K562 (cell line): Measurements from ENCODE around the gene CCDC9. TPM values are rescaled to one million over a fixed set of nuclear protein-coding genes. Genes with fewer than 3 reads are reported as not detected.

Experiments
- CHAMP1 ChIP-seq: fragments of 450-650 bp; IDR thresholded peaks from 2 replicates; pipeline ENCODE4 v1.6.1; 2016; ENCODE audit warnings: mild to moderate bottlenecking
- ELF2 ChIP-seq: fragments of 250-450 bp; sonication (Bioruptor Pico); IDR thresholded peaks from 2 replicates; pipeline ENCODE4 v1.5.0; 2021; ENCODE audit warnings: mild to moderate bottlenecking
- ETS1 ChIP-seq: conservative IDR thresholded peaks from 2 replicates; pipeline ENCODE4 v1.6.1; 2011; ENCODE audit warnings: low read depth, mild to moderate bottlenecking, low read length; ENCODE audit not compliant: control insufficient read depth
- FOS ChIP-seq: IDR thresholded peaks from 3 replicates; pipeline ENCODE4 v1.6.1; 2011; ENCODE audit not compliant: insufficient read length; ENCODE audit errors: extremely low read depth
- FOXM1 ChIP-seq, 2 experiments: fragments of 450-650 bp in 1 of 2; sonication (generic) in 1 of 2; formaldehyde crosslinking in 1 of 2; IDR thresholded peaks; 2 replicates each; pipeline versions ENCODE4 v1.6.1 to v1.9.0; 2017 to 2022; ENCODE audit warnings: low read depth in 2 of 2, mild to moderate bottlenecking in 2 of 2, missing genetic modification reagents in 1 of 2, moderate library complexity in 1 of 2
- NFE2L1 ChIP-seq: fragments of 450-650 bp; IDR thresholded peaks from 2 replicates; pipeline ENCODE4 v1.6.1; 2016; ENCODE audit warnings: missing genetic modification characterization, low read depth, mild to moderate bottlenecking, missing compliant biosample characterization, moderate library complexity, borderline replicate concordance
- NR3C1 ChIP-seq: sonication (generic); formaldehyde crosslinking; IDR thresholded peaks from 2 replicates; pipeline ENCODE4 v1.8.1; 2022; ENCODE audit warnings: missing genetic modification reagents
- RFX7 ChIP-seq: fragments of 250-450 bp; sonication (Bioruptor Pico); IDR thresholded peaks from 2 replicates; pipeline ENCODE4 v1.5.1; 2021; ENCODE audit warnings: mild to moderate bottlenecking
- ZBTB5 ChIP-seq: fragments of 450-650 bp; IDR thresholded peaks from 2 replicates; pipeline ENCODE4 v1.6.1; 2017; ENCODE audit warnings: antibody characterized with exemption
- ZSCAN32 ChIP-seq: fragments of 450-650 bp; formaldehyde crosslinking; IDR thresholded peaks from 2 replicates; pipeline ENCODE4 v1.4.0; 2020; ENCODE audit warnings: mild to moderate bottlenecking, moderate library complexity
- polyA plus RNA-seq, 8 experiments: library from polyadenylated mRNA; depleted of rRNA in 4 of 8; stranded (reverse) in 5 of 8; unstranded in 3 of 8; fragments of >200 nt; fragmentation: Nextera tagmentation in 2 of 8; fragmentation: Illumina TruSeq in 1 of 8; extraction: Ambion mirVana in 2 of 8; extraction: Trizol in 1 of 8; gene quantifications; 2 replicates each; pipeline versions ENCODE4 v1.2.1 to v1.2.3, GENCODE V29; 2011 to 2014; ENCODE audit warnings: inconsistent platforms in 1 of 8, missing spikeins in 1 of 8
- total RNA-seq, 7 experiments: library from RNA; depleted of rRNA in 6 of 7; stranded (reverse); fragments of >200 nt in 6 of 7; fragmentation: Illumina TruSeq in 2 of 7; extraction: Trizol in 2 of 7; gene quantifications; 2 replicates each; pipeline versions ENCODE4 v1.2.1 to v1.2.3, GENCODE V29; 2011 to 2021; ENCODE audit warnings: low replicate concordance in 1 of 7
- TF ChIP-seq, protein P1 (sequence below): sonication (generic); formaldehyde crosslinking; IDR thresholded peaks from 2 replicates; pipeline ENCODE4 v1.8.1; 2023; ENCODE audit warnings: mild to moderate bottlenecking, missing genetic modification reagents
- TF ChIP-seq, protein P2 (sequence below): sonication (generic); formaldehyde crosslinking; IDR thresholded peaks from 2 replicates; pipeline ENCODE4 v1.8.1; 2023; ENCODE audit warnings: missing genetic modification reagents, mild to moderate bottlenecking, borderline replicate concordance

The CCDC9 gene
- total and polyA plus RNA-seq, 9 of the 15 experiments (the other 6 are each of a cell fraction or from before 2014, with no cell fraction given) = 0.23 to 38.6 (median 8.4) TPM

DNA sequence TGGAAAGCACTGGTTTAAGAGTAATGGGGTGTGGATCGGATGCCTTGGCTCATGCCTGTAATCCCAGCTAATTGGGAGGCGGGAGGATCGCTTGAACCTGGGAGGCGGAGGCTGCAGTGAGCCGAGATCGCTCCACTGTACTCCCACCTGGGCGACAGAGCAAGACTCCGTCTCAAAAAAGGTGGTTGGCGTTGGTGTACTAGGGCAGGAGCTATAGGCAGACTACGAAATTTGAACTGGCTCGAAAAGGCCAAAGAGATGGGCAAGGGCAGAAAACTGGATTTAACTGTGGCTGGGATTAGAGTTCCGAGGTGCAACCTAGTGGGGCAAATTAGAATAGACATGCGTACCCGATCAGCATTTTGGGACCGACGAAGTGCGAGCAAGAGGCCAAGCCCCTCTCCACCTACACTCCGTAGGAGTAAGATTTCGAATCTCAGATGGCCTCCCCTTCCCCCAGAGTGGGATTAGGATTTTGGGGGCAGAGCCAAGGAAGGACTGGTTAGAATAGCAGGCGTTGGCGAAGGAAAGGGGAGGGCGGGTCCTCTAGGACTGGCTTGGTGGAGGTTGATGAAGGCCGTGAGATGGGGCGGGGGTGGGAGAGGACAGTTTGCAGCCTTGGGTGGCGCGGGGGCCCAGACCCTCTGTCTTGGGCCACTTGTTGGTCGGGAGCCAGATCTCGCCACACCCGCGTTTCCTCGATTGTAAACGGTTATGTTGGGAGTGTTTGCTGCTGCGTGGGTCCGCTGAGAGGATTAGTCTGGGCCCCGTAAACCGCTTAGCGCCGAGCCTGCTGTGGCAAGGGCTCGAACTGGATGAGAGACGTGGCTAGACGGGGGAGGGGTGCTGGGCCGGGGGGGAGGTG is 16.4 kb downstream of the CCDC9 start (continued):
- TF ChIP-seq ETS1 (no peak), NR3C1 (no peak), FOS (no peak), ZBTB5 (no peak), CHAMP1 (no peak), ZSCAN32 (CRISPR knock-in tag) (no peak), NFE2L1 (tag) (no peak), ELF2 (CRISPR knock-in tag) (no peak), FOXM1 (IDR thresholded peaks at IDR 0.05; ENCODE audit: low read depth) (no peak), FOXM1 (CRISPR knock-in tag; IDR thresholded peaks at IDR 0.05; ENCODE audit: low read depth) (no peak), RFX7 (CRISPR knock-in tag) (no peak)
- TF ChIP-seq, protein P1, sequence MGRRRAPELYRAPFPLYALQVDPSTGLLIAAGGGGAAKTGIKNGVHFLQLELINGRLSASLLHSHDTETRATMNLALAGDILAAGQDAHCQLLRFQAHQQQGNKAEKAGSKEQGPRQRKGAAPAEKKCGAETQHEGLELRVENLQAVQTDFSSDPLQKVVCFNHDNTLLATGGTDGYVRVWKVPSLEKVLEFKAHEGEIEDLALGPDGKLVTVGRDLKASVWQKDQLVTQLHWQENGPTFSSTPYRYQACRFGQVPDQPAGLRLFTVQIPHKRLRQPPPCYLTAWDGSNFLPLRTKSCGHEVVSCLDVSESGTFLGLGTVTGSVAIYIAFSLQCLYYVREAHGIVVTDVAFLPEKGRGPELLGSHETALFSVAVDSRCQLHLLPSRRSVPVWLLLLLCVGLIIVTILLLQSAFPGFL = no peak
- TF ChIP-seq, protein P2, sequence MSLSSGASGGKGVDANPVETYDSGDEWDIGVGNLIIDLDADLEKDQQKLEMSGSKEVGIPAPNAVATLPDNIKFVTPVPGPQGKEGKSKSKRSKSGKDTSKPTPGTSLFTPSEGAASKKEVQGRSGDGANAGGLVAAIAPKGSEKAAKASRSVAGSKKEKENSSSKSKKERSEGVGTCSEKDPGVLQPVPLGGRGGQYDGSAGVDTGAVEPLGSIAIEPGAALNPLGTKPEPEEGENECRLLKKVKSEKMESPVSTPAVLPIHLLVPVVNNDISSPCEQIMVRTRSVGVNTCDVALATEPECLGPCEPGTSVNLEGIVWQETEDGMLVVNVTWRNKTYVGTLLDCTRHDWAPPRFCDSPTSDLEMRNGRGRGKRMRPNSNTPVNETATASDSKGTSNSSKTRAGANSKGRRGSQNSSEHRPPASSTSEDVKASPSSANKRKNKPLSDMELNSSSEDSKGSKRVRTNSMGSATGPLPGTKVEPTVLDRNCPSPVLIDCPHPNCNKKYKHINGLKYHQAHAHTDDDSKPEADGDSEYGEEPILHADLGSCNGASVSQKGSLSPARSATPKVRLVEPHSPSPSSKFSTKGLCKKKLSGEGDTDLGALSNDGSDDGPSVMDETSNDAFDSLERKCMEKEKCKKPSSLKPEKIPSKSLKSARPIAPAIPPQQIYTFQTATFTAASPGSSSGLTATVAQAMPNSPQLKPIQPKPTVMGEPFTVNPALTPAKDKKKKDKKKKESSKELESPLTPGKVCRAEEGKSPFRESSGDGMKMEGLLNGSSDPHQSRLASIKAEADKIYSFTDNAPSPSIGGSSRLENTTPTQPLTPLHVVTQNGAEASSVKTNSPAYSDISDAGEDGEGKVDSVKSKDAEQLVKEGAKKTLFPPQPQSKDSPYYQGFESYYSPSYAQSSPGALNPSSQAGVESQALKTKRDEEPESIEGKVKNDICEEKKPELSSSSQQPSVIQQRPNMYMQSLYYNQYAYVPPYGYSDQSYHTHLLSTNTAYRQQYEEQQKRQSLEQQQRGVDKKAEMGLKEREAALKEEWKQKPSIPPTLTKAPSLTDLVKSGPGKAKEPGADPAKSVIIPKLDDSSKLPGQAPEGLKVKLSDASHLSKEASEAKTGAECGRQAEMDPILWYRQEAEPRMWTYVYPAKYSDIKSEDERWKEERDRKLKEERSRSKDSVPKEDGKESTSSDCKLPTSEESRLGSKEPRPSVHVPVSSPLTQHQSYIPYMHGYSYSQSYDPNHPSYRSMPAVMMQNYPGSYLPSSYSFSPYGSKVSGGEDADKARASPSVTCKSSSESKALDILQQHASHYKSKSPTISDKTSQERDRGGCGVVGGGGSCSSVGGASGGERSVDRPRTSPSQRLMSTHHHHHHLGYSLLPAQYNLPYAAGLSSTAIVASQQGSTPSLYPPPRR (CRISPR knock-in tag) = peak; percentile 27; the same call in 1 of the 2 replicates
